Measurements from ENCODE around the gene SSTR3. TPM values are rescaled to one million over a fixed set of nuclear protein-coding genes. Genes with fewer than 3 reads are reported as not detected.

Gene SSTR3
- total and polyA plus RNA-seq, 7 donors, result 0.36 to 1.7 TPM; not detected in 5

Small RNAs within 50 kb of the gene (small RNA-seq; reads per million reads assigned to genes)
- gene Z82188.1, result 0 reads per million in 3 donors

Other genes with a start within 250 kb of the SSTR3 start
- gene TST, start 193.0 kb downstream of the SSTR3 start, total RNA-seq, result 10 to 100 TPM; 29.1 to 31.4 (median 30.3) TPM
- 1,000 to 10,000 TPM in 1 of 3 donors, 100 to 1,000 TPM in 2; 390 to 1,038 (median 663) TPM for gene TST, start 193.0 kb downstream of the SSTR3 start, polyA plus RNA-seq
- gene MPST, start 192.7 kb downstream of the SSTR3 start, total RNA-seq, result 100 to 1,000 TPM in 3 of 4 donors, 10 to 100 TPM in 1; 94.2 to 143 (median 111) TPM
- 100 to 1,000 TPM; 241 to 340 (median 304) TPM for gene MPST, start 192.7 kb downstream of the SSTR3 start, polyA plus RNA-seq
- gene KCTD17, start 160.7 kb downstream of the SSTR3 start, total RNA-seq, result 10 to 100 TPM; 17.8 to 49.0 (median 24.0) TPM
- gene KCTD17, start 160.7 kb downstream of the SSTR3 start, polyA plus RNA-seq, result 10 to 100 TPM; 23.4 to 55.5 (median 48.4) TPM
- not detected for gene TMPRSS6, start 102.8 kb downstream of the SSTR3 start, total RNA-seq
- 1 to 10 TPM in 1 of 3 donors, under 1 TPM in 1, not detected in 1; 0.79 to 1.8 TPM for gene TMPRSS6, start 102.8 kb downstream of the SSTR3 start, polyA plus RNA-seq
- under 1 TPM in 3 of 4 donors, not detected in 1; under 0.01 to 0.33 (median 0.14) TPM for gene IL2RB, start 62.6 kb downstream of the SSTR3 start, total RNA-seq
- 1 to 10 TPM in 1 of 3 donors, under 1 TPM in 2; under 0.01 to 9.7 (median 0.46) TPM for gene IL2RB, start 62.6 kb downstream of the SSTR3 start, polyA plus RNA-seq
- gene C1QTNF6, start 24.2 kb downstream of the SSTR3 start, total RNA-seq, result 1 to 10 TPM; 1.1 to 5.5 (median 1.6) TPM
- 10 to 100 TPM in 1 of 3 donors, 1 to 10 TPM in 2; 1.8 to 12.1 (median 1.8) TPM for gene C1QTNF6, start 24.2 kb downstream of the SSTR3 start, polyA plus RNA-seq
- gene RAC2, start 31.8 kb upstream of the SSTR3 start, total RNA-seq, result 1 to 10 TPM; 3.0 to 8.0 (median 5.0) TPM
- gene RAC2, start 31.8 kb upstream of the SSTR3 start, polyA plus RNA-seq, result 100 to 1,000 TPM in 1 of 3 donors, 10 to 100 TPM in 2; 14.8 to 138 (median 17.4) TPM
- gene CYTH4, start 70.0 kb upstream of the SSTR3 start, total RNA-seq, result 10 to 100 TPM in 1 of 4 donors, 1 to 10 TPM in 3; 6.1 to 22.0 (median 8.0) TPM
- gene CYTH4, start 70.0 kb upstream of the SSTR3 start, polyA plus RNA-seq, result 10 to 100 TPM in 1 of 3 donors, 1 to 10 TPM in 2; 4.2 to 18.8 (median 5.1) TPM
- under 1 TPM in 3 of 4 donors, not detected in 1; under 0.01 to 0.55 (median under 0.01) TPM for gene ELFN2, start 215.0 kb upstream of the SSTR3 start, total RNA-seq
- gene ELFN2, start 215.0 kb upstream of the SSTR3 start, polyA plus RNA-seq, result under 1 TPM in 1 of 3 donors, not detected in 2; 0.31 TPM

All from sigmoid colon (tissue), 7 donors.